HG03378 (cell line): ENCODE results near the gene TLCD2.
"Not testable (repeated sequence)": the region's sequence is repeated elsewhere in the genome, so short reads cannot be mapped to it uniquely, and the experiment has no call there.

Experiments
- ATAC-seq: cut with Tn5 transposase; IDR thresholded peaks from one replicate; pipeline ENCODE4 v1.9.1; 2021; ENCODE audit warnings: mild to moderate bottlenecking, moderate library complexity; ENCODE audit not compliant: unreplicated experiment

TLCD2 gene

GRCh38 chr17:1718362-1719165, 8.4 kb upstream of the TLCD2 start:
- no peak for ATAC-seq

- ATAC-seq: peak; percentile 58
These were observed 6.9 kb upstream of the TLCD2 start for GRCh38 chr17:1716912-1717695.

DNA sequence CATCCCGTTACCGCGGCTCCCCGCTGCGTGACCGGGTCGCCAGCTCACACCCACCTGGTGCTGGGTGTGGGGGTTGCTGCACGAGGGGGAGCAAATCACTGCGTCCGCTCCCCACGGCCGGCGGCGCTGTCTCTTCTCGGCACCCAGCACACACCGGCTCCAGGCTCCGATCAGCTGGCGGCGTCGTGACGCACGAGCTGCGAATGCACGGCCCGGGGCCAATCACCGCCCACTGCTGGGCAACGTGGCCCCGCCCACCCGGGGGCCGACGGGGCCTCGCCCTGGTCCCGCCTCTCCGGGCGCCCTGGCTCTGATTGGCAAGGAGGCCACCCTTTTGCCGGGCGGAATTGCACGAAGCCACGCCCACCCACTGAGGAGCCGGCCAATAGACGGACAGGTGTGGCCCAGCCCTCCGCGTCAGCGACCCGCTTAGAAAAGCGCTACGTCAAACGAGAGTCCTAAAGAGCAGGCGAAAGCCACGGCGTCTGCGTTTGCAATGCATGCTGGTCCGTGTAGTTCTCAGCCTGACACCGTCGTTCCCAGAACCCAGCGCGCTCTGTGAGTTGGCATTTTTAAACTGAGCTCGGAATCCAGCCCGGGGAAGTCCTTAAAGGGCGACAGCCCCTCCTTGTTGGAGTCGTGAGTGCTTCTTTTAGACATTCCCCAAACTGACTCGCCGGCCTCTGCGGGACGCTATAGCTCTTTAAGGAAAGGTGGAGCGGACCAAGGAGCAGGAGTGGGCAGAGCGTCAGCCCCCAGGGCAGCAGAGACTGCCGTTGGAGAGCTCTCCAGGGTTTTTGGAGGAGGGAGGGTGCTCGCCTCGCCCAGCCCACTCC, 6.1 kb upstream of the TLCD2 start:
- ATAC-seq: peak; percentile 70

DNA sequence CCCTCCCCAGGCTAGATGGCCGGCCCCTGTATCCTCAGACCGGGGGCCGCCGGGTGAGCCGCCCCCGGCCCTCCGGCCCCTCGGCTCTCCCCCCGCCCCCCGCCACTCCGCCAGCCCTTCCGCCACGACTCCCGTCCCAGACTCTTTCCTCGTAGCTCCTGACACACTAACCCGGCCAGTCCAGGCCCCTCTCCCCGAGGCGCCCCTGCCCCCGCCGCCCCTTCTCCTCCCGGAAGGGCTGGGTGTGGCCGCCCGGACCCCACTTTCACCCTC, 5.6 kb upstream of the TLCD2 start:
- no peak for ATAC-seq

- ATAC-seq: no peak
These were observed 5.0 kb upstream of the TLCD2 start for GRCh38 chr17:1714980-1715802.

DNA sequence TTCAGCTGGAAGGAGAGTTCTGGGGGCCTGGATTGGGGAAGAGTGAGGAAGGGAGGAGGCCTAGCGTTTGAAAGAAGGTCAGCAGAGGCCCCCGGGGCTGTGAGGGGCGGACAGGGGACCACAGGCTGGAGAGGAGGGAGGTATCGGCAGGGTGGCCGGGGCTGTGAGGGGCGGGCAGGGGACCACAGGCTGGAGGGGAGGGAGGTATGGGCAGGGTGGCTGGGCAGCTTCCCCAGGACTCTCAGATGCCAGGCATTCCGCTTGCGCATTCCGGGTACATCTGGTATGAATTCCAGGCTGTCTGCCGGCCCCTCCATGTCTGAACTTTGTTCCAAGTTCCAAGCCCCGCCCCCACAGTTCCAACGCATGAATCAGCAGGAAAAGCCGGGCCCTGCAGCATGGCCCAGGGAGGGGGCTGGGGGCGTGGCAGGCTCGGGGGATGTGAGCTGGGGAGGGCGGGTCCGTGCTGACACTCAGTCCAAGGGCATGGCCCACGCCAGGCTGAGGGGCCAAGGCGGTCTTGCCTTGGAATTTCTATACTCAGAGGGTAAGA, 4.3 kb upstream of the TLCD2 start:
- no peak for ATAC-seq

DNA sequence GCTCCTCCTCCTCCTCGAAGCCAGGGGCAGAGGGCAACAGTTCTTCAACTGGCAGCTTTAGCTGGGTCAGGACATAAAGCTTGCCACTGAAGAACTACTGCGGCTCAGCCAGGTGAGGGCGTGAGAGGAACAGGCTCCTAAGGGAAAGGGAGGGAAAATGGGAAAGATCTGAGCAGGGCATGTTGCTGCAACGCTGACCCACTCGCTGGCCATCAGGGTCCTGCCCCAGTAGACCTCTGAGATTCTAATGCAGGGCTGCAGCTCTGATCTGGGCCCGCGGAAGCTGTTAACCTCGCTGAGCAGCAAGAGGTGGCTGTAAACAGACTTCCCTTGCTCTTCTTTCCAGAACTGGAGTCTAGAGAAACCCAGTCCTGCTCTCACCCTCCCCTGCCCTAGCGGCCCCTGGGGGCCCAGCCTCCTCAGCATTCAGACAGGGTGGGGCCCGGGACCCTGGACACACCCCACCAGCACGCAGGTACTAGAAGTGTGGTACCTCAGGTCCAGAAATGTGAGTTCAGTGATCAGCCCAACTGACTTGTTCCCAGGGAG, 3.8 kb upstream of the TLCD2 start:
- ATAC-seq: no peak

GRCh38 chr17:1713160-1713877, 3.1 kb upstream of the TLCD2 start:
- no peak for ATAC-seq

GRCh38 chr17:1712271-1712670, 2.1 kb upstream of the TLCD2 start:
- no peak for ATAC-seq

GRCh38 chr17:1711804-1712203, 1.6 kb upstream of the TLCD2 start:
- ATAC-seq: no peak

GRCh38 chr17:1710807-1711553, 803 bp upstream of the TLCD2 start:
- no peak for ATAC-seq

GRCh38 chr17:1709403-1709951, 700 bp downstream of the TLCD2 start:
- no peak for ATAC-seq

GRCh38 chr17:1708791-1709346, 1.3 kb downstream of the TLCD2 start:
- not testable (repeated sequence) for ATAC-seq

DNA sequence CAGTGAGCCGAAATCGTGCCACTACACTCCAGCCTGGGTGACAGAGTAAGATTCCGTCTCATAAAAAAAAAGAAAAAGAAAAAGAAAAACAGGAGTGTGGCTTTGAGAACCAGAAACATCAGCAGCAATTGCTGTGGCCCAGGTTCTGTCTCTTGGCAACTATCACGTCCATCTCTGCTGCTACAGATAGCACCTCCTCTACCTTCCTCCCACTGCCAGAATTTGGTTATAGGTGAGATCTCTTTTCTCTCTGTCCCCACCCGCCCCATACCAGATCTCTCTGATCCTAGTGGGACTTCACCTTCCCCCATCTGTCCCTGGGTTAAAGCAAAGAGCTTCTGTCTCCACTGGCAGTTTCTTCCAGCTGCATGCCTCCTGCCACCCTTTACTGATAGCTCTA, 3.1 kb downstream of the TLCD2 start:
- no peak for ATAC-seq

DNA sequence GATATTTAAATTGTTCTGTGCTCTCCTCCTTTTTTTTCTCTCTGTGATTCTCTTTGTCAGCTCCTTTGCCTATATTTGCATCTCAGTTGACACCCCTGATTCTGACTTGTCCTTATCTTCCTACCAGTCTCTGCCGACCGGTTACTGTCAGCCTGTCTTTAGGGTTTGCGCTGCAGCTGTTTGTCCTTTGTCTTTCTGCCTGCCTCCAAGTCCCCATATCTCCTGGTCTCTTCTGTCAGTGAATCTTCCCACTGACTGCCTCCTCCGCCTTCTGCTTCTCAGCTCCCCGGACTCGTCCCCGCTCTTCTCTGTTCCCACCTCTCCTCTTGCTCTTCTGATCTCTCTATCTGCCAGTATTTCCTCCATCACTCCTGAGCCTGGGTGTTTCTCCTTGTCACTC, 5.2 kb downstream of the TLCD2 start:
- ATAC-seq: no peak

- no peak for ATAC-seq
These were observed 7.1 kb downstream of the TLCD2 start for GRCh38 chr17:1703063-1703462.

DNA sequence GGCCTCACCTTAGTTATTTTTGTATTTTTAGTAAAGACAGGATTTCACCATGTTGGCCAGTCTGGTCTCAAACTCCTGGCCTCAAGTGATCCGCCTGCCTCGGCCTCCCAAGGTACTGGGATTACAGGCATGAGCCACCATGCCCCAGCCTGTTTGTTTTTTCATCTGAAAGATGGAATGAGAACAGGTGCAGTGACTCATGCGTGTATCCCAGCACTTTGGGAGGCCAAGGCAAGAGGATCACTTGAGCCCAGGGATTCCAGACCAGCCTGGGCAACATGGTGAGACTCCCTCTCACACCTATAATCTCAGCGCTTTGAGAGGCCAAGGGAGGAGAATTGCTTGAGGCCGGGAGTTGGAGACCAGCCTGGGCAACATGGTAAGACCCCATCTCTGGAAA, 10.3 kb downstream of the TLCD2 start:
- not testable (repeated sequence) for ATAC-seq

GRCh38 chr17:1697681-1698080, 12.5 kb downstream of the TLCD2 start:
- no peak for ATAC-seq
